Parathyroid adenoma (tissue), 2 donors: Measurements from ENCODE around the gene CFAP107.

ENCODE experiments used
- H2AFZ ChIP-seq: fragments of 300-600 bp; sonication (generic); one replicate; pipeline ENCODE4 v1.7.0; 2017; ENCODE audit warnings: antibody characterized with exemption, mild to moderate bottlenecking
- H3K27ac ChIP-seq: fragments of 300-600 bp; sonication (generic); one replicate; pipeline ENCODE4 v1.7.0; 2017
- H3K27me3 ChIP-seq: fragments of 300-600 bp; sonication (generic); one replicate; pipeline ENCODE4 v1.7.0; 2017; ENCODE audit warnings: low read length; ENCODE audit not compliant: control insufficient read depth, insufficient read depth
- H3K36me3 ChIP-seq: fragments of 300-600 bp; sonication (generic); one replicate; pipeline ENCODE4 v1.7.0; 2017; ENCODE audit warnings: low read length; ENCODE audit not compliant: control insufficient read depth, insufficient read depth
- H3K4me1 ChIP-seq: fragments of 300-600 bp; sonication (generic); one replicate; pipeline ENCODE4 v1.7.0; 2017; ENCODE audit warnings: control low read depth
- H3K4me2 ChIP-seq: fragments of 300-600 bp; sonication (generic); one replicate; pipeline ENCODE4 v1.7.0; 2017; ENCODE audit warnings: low read length
- H3K4me3 ChIP-seq: fragments of 300-600 bp; sonication (generic); one replicate; pipeline ENCODE4 v1.7.0; 2017; ENCODE audit warnings: low read depth, low read length
- H3K79me2 ChIP-seq: fragments of 300-600 bp; sonication (generic); one replicate; pipeline ENCODE4 v1.7.0; 2017; ENCODE audit warnings: control low read depth
- H3K9ac ChIP-seq: fragments of 300-600 bp; sonication (generic); one replicate; pipeline ENCODE4 v1.7.0; 2017; ENCODE audit warnings: mild to moderate bottlenecking
- H3K9me3 ChIP-seq: fragments of 300-600 bp; sonication (generic); one replicate; pipeline ENCODE4 v1.7.0; 2017; ENCODE audit warnings: low read length; ENCODE audit not compliant: control insufficient read depth
- CTCF ChIP-seq: fragments of 300-600 bp; sonication (generic); IDR thresholded peaks from one replicate; pipeline ENCODE4 v1.7.0; 2017; ENCODE audit warnings: antibody characterized with exemption, mild to moderate bottlenecking
- donor health status: primary hyperparathyroidism.

Gene CFAP107

GRCh38 chr1:12760256-12760795, 14.3 kb downstream of the CFAP107 start:
- H3K27me3 ChIP-seq, result no peaks in the 10 kb centered on the region
- H3K9me3 ChIP-seq, result no peaks in the 10 kb centered on the region
- H3K9ac ChIP-seq, result no peak overlapping the region
- H3K4me1 ChIP-seq, result no peaks in the 10 kb centered on the region
- no peak overlapping the region for H3K27ac ChIP-seq
- H3K79me2 ChIP-seq, result no peaks in the 10 kb centered on the region
- H3K4me3 ChIP-seq, result no peak overlapping the region
- H3K36me3 ChIP-seq, result no peaks in the 10 kb centered on the region
- no peak for TF ChIP-seq CTCF
- H2AFZ ChIP-seq, result no peak overlapping the region
- H3K4me2 ChIP-seq, result no peak overlapping the region

GRCh38 chr1:12761781-12762180, 15.8 kb downstream of the CFAP107 start:
- no peak overlapping the region for H3K4me3 ChIP-seq
- no peaks in the 10 kb centered on the region for H3K36me3 ChIP-seq
- no peak overlapping the region for H3K27ac ChIP-seq
- TF ChIP-seq CTCF, result no peak
- H3K4me2 ChIP-seq, result no peak overlapping the region
- no peaks in the 10 kb centered on the region for H3K79me2 ChIP-seq
- no peak overlapping the region for H2AFZ ChIP-seq
- H3K27me3 ChIP-seq, result no peaks in the 10 kb centered on the region
- no peak overlapping the region for H3K9ac ChIP-seq
- H3K4me1 ChIP-seq, result no peaks in the 10 kb centered on the region
- H3K9me3 ChIP-seq, result no peaks in the 10 kb centered on the region

DNA sequence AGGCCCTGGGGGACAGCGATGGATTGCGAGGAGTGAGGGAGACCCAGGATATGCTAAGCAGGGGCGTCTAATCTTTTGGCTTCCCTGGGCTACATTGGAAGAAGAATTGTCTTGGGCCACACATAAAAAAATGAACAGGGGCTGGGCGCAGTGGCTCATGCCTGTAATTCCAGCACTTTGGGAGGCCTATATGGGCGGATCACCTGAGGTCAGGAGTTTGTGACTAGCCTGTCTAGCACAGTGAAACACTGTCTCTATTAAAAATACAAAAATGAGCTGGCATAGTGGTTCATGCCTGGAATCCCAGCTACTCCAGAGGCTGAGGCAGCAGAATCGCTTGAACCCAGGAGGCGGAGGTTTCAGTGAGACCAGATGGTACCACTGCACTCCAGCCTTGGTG, 16.8 kb downstream of the CFAP107 start:
- Histone ChIP-seq H3K4me3 (no peak overlapping the region), H3K4me1 (no peaks in the 10 kb centered on the region), H3K27ac (no peak overlapping the region), H2AFZ (no peak overlapping the region), H3K79me2 (no peaks in the 10 kb centered on the region), H3K4me2 (no peak overlapping the region), H3K27me3 (no peaks in the 10 kb centered on the region), H3K9ac (no peak overlapping the region), H3K9me3 (no peaks in the 10 kb centered on the region), H3K36me3 (no peaks in the 10 kb centered on the region)
- TF ChIP-seq CTCF, result no peak

DNA sequence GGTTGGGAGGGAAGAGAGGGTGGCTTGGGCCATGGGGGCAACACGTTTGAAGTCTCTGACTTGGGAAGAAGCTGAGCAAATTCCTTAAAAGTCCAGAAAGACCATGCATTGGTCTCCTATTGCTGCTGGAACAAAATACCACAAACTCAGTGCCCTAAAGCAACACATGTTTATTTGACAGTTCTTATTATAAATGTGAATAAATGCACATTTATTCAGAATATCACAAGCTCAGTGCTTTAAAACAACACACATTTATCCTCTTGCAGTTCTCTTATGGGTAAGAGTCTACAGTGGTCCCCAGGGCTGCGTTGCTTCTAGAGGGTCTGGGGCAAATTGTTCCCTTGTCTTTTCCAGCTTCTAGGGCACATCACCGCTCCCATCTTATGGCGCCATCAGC, 17.5 kb downstream of the CFAP107 start:
- H3K79me2 ChIP-seq, result no peaks in the 10 kb centered on the region
- TF ChIP-seq CTCF, result no peak
- no peak overlapping the region for H3K4me2 ChIP-seq
- H3K4me3 ChIP-seq, result no peak overlapping the region
- no peaks in the 10 kb centered on the region for H3K9me3 ChIP-seq
- H3K36me3 ChIP-seq, result no peaks in the 10 kb centered on the region
- no peaks in the 10 kb centered on the region for H3K27me3 ChIP-seq
- H2AFZ ChIP-seq, result no peak overlapping the region
- no peaks in the 10 kb centered on the region for H3K4me1 ChIP-seq
- H3K27ac ChIP-seq, result no peak overlapping the region
- H3K9ac ChIP-seq, result no peak overlapping the region

GRCh38 chr1:12764016-12764415, 18.0 kb downstream of the CFAP107 start:
- no peak for TF ChIP-seq CTCF
- Histone ChIP-seq H3K4me3 (no peak overlapping the region), H3K79me2 (no peaks in the 10 kb centered on the region), H3K27ac (no peak overlapping the region), H3K9ac (no peak overlapping the region), H3K4me2 (no peak overlapping the region), H3K27me3 (no peaks in the 10 kb centered on the region), H2AFZ (no peak overlapping the region), H3K9me3 (no peaks in the 10 kb centered on the region), H3K36me3 (no peaks in the 10 kb centered on the region), H3K4me1 (no peaks in the 10 kb centered on the region)
